GM19372 (cell line): Measurements from ENCODE around the gene STXBP3.
A peak's percentile ranks its signal among the peaks of the same experiment; 100 is the strongest.
"Not testable (repeated sequence)": the region's sequence is repeated elsewhere in the genome, so short reads cannot be mapped to it uniquely, and the experiment has no call there.

ENCODE experiments used
- ATAC-seq: cut with Tn5 transposase; IDR thresholded peaks from one replicate; pipeline ENCODE4 v1.9.1; 2021; ENCODE audit warnings: mild to moderate bottlenecking, low read depth, moderate library complexity; ENCODE audit not compliant: unreplicated experiment

Gene STXBP3, protein sequence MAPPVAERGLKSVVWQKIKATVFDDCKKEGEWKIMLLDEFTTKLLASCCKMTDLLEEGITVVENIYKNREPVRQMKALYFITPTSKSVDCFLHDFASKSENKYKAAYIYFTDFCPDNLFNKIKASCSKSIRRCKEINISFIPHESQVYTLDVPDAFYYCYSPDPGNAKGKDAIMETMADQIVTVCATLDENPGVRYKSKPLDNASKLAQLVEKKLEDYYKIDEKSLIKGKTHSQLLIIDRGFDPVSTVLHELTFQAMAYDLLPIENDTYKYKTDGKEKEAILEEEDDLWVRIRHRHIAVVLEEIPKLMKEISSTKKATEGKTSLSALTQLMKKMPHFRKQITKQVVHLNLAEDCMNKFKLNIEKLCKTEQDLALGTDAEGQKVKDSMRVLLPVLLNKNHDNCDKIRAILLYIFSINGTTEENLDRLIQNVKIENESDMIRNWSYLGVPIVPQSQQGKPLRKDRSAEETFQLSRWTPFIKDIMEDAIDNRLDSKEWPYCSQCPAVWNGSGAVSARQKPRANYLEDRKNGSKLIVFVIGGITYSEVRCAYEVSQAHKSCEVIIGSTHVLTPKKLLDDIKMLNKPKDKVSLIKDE

DNA sequence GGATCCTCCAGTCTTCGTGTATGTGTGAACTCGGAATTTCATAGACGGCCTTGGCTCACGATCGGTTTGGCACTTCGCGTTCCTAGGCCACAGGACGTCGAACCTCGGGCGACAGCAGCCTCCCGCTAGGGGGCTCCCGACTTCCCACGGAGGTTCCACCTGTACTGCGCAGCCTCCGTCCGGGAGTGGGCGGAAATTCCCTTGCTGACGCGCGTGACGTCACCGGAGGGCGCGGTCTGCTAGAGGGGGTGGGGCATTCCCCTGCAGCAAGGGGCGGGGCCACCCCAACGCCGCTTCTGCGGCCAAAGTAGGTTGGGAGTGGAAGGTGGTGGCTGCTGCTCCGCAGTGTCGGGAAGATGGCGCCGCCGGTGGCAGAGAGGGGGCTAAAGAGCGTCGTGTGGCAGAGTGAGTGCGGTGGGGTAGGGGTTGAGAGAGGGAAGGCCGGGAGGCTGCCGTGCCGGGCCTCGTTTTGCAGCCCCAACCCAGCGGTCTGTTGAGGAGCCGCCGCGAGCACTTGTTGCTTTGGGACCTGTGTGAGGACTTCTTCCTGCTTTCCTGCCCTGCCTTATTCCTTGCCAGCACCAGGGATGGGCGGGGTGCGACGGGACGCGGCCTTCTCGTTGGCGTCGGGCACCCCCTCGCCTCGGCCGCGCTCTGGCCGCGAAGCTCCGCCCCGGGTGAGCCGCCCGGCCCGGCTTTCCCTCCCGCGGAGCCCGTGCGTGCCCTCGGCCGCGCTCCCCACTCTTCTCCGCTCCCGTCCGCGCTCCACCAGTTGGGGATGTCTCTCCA is at the start of gene STXBP3:
Gene STXBP3 (plus strand): TSS at position 293 of the 789 bp plus-strand sequence. CDS start 64 bp downstream, at position 357.
- peak; percentile 86 for ATAC-seq

DNA sequence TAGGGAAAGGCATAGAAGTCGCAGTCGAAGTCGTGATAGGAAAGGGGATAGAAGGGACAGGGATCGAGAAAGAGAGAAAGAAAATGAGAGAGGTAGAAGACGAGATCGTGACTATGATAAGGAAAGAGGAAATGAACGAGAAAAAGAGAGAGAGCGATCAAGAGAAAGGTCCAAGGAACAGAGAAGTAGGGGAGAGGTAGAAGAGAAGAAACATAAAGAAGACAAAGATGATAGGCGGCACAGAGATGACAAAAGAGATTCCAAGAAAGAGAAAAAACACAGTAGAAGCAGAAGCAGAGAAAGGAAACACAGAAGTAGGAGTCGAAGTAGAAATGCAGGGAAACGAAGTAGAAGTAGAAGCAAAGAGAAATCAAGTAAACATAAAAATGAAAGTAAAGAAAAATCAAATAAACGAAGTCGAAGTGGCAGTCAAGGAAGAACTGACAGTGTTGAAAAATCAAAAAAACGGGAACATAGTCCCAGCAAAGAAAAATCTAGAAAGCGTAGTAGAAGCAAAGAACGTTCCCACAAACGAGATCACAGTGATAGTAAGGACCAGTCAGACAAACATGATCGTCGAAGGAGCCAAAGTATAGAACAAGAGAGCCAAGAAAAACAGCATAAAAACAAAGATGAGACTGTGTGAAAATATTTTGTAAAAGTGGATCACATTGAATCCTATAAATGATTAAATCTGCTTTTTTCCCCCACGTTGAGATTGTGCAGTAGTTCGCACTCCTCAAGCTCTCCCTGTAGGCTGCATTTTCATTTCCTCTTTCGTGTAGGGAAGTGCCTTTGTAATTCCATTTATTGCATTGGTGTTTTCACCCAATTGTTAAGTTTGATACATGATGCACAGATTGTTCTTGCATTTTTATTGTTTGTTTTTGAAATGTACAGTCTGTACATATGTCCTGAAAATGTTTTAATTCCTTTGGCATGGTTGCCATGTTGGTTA is 46.8 kb upstream of the STXBP3 start:
- ATAC-seq: no peak

- no peak for ATAC-seq
Measured at GRCh38 chr1:108701176-108701849, 45.2 kb upstream of the STXBP3 start.

- not testable (repeated sequence) for ATAC-seq
Measured at GRCh38 chr1:108702109-108702508, 44.4 kb upstream of the STXBP3 start.

GRCh38 chr1:108703939-108704338 is 42.5 kb upstream of the STXBP3 start:
- no peak for ATAC-seq

DNA sequence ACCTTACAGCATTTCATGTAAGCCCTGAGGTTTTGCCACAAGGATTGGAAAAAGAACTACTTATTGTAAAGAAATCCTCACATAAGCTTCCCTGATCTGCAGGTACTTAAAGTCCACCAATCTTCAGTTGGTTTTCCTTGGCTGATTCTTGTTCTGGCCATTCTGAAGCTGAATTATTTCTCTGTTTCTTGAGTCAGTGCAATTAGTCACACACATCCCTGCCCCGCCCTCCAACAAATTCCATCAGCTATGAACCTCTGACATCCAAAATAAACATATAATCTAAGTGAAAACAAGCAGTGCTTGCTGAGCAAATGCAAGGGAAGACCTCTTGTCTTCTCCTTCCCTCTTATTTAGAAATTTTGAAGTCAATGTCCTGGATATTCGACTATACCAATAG is 42.0 kb upstream of the STXBP3 start:
- ATAC-seq: no peak

GRCh38 chr1:108706643-108707042 is 39.8 kb upstream of the STXBP3 start:
- no peak for ATAC-seq

DNA sequence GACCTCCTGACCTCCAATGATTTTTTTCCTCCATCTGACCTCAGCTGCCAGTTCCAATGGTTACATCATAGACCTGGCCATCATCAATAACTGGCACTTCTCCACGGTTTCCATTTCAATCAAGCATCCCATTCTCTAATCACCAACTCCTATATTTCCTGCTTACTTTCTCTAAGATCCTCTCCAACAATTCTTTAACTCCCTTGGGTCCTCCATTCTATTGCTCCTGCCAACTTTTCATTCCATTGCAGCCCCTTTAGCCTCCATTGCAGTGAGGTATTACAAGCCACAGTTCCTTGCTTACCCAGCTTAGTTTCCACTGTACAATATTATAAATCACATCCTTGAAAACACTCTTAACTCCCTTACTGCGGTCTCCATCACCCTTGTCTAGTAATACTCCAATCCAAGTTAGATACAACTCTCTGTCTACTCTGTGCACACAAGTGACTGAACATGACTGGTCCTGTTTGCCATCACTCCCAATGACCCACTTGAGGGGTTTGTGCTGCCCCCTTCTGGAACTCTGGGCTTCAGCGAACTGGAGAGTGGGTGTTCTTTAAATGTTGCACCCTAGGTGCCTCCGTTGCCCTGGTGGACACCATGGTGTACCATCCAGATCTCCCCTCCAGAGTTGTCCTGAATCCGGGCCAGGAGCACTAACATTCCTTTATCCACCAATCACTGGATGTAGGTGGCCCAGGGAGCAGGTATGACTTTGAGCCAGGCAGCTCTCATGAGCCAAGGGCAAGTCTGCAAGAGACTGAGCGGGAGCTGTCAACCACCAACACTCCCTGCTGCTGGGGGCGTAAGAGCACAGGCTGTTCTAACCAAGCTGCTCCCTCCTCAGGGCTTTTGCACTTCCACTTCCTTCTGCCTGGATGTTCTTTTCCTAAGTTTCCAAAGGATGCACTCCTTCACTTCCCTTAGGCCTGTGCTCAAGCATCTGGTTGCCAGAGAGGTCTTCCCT is 37.5 kb upstream of the STXBP3 start:
- ATAC-seq: no peak

- no peak for ATAC-seq
Measured at GRCh38 chr1:108712606-108713150, 33.8 kb upstream of the STXBP3 start, which contains the start of gene FNDC7. Gene FNDC7 (plus strand): TSS chr1:108712908. CDS start chr1:108712934, 26 bp downstream.

- no peak for ATAC-seq
Measured at GRCh38 chr1:108715932-108716331, 30.5 kb upstream of the STXBP3 start.

DNA sequence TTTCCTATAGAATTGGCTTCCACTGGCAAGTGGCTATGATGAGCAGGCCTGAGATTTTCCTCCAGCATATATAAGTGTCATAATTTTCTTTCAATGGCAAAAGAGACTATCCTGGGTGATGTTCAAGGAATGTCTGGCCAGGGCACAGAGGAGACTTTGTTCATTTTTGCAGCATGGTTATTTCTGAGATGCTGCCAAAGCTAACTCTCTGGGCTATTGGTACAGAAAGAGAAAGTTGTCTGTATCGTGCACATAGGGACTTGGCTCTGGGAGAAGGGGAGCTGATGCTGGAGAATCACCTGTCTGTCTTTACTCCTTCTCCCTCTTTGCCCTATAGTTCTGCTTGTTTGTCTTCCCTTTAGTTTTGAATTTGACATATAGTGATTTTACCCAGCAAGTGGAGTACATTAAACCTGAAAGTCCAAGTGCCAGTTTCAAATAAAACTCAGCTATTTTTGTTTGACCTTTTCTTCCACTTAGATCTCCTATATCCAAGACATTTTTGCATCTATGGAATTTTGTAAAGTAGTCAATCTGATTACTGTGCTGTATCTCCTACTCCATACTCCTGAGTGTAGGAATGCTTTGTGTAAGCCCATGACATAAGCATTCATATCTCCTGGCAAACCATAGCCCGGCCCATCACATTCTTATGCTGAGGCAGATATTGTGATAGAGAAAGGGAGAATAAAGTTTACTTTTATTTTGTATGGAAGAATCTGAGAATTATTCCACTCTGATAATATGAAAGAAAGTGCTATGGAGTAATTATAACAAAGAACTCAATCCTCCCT is 29.8 kb upstream of the STXBP3 start:
- ATAC-seq: no peak

DNA sequence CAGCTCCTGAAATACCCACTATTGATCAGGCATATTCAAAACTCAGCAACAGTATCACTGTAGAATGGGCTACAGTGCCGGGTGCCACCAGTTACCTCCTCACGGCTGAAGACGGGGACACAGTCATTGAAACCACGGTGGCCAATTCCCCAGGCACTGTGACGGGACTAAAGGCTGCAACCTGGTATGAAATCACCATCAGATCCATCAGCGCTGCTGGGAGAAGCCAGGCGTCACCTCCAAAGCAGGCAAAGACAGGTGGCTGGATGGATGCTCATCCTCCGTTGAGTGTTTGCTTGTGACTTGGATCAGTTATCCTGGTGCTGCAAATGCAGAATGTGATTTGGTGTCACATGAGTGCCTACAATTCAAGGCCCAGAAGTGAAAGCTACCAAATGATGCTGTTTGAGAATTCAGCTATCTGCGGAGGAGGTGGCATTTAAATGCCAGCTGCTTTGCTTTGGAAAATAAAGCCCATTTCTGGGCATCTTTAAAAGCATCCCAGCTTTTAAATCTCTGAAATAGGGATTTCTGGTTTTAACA is 28.6 kb upstream of the STXBP3 start:
- ATAC-seq: no peak

DNA sequence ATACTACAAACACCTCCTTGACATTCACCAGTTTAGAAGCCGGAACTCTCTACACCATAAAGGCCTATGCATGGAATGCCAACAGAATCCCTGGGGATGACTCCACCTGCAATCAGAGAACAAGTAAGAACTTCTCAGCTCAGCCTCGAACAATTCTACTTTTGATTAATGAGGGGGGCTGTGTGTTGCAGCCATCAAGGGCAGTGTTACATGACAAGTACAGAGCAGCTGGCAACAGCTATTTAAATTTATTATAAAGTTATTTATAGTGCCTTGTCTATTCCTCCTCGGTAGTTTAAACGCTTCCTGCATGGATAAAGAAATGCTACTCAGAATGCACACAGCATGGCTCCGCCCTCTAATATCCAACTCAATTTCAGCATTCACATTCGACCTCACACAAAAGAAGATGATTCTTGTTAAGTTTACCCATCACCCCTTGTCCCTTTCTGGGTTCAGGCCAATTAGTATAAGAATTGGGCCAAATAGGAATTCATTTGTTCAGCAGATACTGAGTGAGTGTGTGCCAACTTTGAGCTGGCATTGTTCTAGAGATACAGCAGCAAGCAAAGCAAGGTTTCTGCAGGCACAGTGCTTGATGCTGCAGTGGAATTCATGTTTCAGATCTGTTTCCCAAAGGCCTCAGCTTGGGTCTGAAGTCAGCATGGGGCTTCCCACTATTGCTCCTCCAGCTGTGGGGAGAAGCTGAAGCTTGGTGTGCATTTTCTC is 27.4 kb upstream of the STXBP3 start:
- no peak for ATAC-seq

DNA sequence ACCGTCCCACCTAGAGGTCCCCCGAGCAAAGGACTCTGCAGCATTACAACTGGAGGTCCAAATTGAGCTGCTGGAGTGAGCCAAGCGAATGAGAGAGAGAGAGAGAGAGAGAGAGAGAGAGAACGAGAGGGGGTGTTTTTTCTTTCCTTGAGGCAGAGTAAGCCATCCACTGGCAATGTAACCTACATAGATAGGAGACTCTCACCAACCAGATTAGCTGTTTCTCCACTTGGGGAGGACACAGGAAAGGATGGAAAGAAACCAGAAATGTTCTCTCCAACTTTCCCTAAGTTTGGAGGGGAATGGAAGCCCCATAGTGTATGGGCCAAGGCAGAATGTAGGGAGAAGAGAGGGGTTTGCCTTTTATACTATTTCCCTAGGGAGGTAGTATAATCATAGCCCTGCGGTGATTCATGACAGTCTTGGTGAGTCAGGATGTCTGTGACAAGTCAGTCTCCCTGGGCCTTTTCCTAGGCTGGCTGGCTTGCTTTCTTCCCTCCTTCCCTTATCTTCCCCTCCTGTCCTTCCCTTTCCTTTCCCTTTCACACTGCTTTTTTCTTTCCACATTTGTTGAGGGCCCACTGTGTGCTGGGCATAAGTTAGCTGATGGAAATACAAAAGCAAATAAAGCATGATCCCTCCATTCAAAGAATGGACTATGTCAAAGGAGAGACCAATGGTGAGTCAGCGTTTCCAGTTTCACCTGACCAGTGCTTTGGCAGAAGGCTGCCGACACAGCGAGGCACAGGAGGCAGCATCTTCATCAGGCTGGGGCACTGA is 26.6 kb upstream of the STXBP3 start:
- ATAC-seq: no peak

- ATAC-seq: no peak
Measured at GRCh38 chr1:108722292-108722691, 24.2 kb upstream of the STXBP3 start.

GRCh38 chr1:108725906-108726305 is 20.6 kb upstream of the STXBP3 start:
- no peak for ATAC-seq
